GM20431 (cell line): ENCODE results near the gene GPR22.

Source experiments
- in situ Hi-C: fragments of 300-500 bp; cut with MseI, MboI; formaldehyde crosslinking; loops from one replicate; pipeline ENCODE4 v1.15.0; 2020; ENCODE audit warnings: low sequenced_read_pairs; ENCODE audit not compliant: unreplicated experiment

The GPR22 gene

GRCh38 chr7:107472116-107472515 is 2.3 kb downstream of the GPR22 start:
- in situ Hi-C loops: loop anchor here (25.0 kb wide), 1 partner anchor 240 kb away; no protein-coding TSS in a partner anchor

DNA sequence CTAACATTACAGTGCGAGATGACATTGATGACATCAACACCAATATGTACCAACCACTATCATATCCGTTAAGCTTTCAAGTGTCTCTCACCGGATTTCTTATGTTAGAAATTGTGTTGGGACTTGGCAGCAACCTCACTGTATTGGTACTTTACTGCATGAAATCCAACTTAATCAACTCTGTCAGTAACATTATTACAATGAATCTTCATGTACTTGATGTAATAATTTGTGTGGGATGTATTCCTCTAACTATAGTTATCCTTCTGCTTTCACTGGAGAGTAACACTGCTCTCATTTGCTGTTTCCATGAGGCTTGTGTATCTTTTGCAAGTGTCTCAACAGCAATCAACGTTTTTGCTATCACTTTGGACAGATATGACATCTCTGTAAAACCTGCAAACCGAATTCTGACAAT is 4.3 kb downstream of the GPR22 start:
- in situ Hi-C loops: loop anchor here (25.0 kb wide), 1 partner anchor 238 kb away; no protein-coding TSS in a partner anchor

DNA sequence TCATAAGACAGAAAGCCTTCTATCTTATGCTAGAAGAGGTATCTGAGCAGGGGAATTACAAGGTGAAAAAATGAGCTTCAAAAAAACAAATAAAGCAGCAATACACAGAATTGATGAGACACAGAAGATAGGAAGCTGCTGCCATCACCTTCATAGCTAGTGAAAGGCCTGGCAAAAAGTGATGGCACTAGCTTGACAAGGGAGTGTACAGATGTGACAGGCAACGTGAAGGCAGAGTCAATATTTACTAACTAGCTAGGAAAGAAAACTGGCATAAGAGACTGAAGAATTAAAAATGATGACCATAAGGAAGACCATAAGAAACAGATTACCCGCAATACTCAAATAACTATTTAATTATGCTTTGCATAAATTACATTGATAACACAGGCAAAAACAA is 9.4 kb downstream of the GPR22 start:
- in situ Hi-C loops: no loop called here

DNA sequence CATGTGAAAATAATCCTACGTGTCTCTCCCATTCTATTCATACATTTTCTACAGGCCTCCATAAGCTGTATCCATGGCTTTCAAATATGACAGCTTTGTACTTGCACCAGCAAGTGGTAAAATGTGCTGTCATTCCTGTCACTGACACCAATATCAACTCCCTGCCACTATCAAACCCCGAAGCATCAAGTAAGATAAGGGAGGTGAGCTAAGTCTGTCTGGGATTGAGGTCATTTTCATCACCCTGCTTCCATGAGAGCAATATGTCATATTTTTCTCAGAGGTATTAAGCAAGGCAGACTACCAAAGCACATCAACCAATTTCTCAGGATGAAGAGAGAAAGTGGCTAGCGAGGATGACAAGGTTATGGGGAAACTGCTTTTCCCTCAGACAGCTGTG is 11.1 kb downstream of the GPR22 start:
- in situ Hi-C loops: no loop called here

DNA sequence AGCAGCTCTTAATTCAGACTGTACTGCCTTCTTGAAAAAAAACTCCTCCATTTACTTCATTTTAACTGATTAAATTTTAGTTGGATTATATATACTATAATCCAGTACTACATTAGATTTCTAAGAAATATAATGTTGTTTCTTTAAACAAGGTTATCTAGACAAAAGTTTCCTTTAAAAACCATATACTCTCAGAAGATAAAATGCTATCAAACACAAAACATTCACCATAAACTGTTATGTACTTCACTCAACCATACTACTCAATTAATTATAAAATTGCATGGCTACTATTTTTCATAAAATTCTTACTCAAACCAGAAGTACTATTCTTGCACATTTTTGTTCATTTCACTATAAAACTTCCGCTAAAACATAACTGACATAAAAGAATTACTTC is 12.7 kb downstream of the GPR22 start:
- in situ Hi-C loops: no loop called here

GRCh38 chr7:107486041-107486440 is 16.2 kb downstream of the GPR22 start:
- in situ Hi-C loops: no loop called here

- in situ Hi-C loops: no loop called here
Observed at GRCh38 chr7:107492875-107493274, 23.0 kb downstream of the GPR22 start.

DNA sequence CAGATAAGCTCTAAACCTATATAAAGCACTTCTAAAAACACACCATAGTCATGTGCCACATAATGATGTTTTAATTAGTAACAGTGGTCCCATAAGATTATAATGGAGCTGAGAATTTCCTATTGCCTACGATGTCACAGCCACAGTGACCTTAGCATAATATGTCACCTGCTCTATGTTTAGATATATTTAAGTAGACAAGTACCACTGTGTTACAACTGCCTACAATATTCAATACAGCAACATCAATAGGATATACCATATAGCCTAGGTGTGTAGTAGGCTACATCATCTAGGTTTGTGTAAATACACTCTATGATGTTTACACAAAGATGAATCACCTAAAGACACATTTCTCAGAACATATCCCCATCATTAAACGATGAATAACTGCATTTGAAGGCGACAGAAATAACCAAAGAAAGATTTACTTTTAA is 24.5 kb downstream of the GPR22 start:
- in situ Hi-C loops: no loop called here

DNA sequence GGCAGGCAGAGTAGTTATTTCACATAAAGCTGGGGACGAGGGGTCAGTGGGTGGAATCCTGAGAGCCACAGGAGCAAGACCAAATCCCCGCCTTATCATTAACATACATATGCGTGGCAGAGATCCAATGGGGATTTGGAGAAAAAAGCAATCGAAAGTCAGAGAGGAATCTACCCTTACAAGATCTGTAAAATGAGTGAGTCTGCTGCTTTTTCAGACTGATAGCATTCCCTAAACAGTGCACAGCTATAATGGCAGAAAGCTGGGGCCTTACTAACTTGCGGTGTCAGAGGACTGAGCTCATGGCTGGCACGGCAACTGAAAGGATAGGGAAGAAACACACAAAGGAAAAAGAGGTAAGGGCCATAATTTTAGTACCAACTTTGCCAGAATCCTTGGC is 25.0 kb downstream of the GPR22 start:
- in situ Hi-C loops: no loop called here

DNA sequence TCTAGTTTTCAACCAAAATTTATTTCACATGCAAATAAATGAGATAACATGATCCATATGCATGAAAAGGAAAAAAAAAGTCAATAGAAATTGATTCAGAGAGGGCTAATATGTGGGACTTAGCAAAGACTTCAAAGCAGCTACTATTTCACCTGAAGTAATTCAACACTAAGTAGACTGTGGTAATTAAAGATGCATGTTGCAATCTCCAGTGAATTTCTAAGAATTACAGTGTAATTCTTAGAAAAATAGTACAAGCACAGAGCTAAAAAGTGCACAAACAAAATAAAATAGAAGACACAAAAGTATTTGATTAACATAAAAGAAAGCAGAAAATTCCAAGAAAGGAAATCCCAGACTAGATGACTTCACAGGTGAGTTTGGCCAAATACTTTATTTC is 25.7 kb downstream of the GPR22 start:
- in situ Hi-C loops: no loop called here

GRCh38 chr7:107499731-107500130 is 29.9 kb downstream of the GPR22 start:
- in situ Hi-C loops: no loop called here

DNA sequence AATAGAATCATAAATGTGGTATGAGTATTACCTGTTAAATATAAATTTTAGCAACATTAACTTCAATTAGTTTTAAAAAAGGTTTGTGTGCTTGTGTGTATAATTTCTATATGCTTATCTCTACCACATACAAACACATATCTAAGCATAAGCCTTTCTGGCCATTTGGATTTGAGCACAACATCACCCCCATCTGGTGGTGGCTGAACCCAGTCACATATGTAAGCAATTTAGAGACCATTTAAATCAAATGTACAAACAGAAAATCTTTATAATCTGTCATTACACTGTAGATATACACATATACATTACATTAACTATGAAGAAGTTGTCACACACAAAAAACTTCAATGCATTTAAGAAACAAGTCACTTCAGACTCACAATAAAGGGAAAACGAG is 31.7 kb downstream of the GPR22 start:
- in situ Hi-C loops: no loop called here

- in situ Hi-C loops: no loop called here
Observed at GRCh38 chr7:107502154-107502553, 32.3 kb downstream of the GPR22 start.

GRCh38 chr7:107502797-107503196 is 32.9 kb downstream of the GPR22 start:
- in situ Hi-C loops: no loop called here

DNA sequence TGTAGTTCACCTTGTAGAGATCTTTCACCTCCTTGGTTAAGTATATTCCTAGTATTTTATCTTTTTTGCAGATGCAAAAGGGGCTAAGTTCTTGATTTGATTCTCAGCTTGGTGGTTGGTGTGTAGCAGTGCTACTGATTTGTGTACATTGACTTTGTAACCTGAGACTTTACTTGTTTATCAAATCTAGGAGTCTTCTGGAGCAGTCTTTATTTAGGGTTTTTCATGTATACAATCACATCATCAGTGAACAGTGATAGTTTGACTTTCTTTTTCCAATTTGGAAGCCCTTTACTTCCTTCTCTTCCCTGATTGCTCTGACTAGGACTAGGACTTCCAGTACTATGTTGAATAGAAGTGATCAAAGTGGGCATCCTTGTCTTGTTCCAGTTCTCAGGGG is 33.8 kb downstream of the GPR22 start:
- in situ Hi-C loops: no loop called here

GRCh38 chr7:107505362-107505761 is 35.5 kb downstream of the GPR22 start:
- in situ Hi-C loops: no loop called here

DNA sequence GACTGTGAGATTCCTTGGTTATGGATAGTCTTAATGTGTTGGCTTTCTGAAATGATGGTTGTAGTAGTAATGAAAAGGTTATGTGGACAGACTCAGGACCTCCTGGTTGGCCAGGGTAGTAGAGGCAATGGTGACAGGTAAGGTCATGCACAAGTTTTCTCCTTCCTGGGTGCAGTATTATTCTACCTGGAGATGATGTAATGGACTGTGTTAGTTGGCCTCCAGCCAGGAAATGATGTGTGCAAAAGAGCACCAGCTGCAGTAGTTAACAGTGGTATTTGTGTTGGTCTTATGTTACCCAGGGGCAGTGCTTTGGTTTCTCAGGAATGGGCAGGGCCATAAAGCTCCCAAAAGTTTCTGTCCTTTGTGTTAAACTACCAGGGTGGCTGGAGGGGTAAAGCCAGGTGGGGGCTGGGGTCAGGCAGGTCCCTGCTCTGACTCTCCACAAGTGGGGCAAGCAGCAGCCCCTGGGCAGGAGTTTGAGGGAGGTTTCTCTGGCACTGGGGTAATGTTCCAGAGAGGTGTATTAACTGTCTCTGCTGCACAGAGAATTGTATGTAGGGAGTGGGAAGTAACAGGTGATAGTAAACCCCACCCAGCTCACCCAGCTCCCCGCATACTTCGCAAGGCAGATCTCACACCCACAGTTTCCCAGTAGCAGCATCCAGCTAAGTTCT is 36.3 kb downstream of the GPR22 start:
- in situ Hi-C loops: no loop called here

DNA sequence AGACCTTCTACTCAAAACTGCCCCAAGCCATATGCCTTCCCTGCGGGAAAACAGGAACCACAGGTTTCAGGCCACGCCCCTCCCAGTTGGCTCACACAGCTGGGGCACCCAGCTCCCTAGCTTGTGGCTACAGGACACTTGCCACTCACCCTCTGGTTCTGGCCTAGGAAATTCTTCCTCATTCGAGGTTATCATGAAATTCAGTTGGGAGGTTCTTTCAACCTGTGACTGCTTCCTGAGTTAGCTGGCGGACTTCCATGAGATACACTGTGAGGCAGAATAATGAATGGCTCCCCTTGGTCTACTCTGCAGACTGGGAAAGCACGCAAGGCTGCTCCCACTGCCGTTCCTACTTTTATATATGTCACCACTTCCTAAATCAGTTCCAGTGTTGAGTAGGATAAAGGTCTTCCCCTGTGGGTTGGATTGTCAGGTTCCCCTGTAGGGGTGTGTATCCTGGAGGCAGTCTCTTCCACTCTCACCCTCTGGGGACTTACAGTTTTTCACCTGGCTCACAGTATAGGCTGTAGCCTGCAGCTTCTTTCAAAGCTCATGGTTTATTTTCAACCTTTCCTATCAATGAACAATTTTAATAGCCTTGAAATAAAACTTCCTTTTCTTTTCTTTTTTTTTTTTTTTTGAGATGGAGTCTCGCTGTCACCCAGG is 37.0 kb downstream of the GPR22 start:
- in situ Hi-C loops: no loop called here
